Tibial nerve (tissue), 4 donors: ENCODE data around the gene CACNA1B.

Experiments used
- EP300 ChIP-seq, 2 donors: sonication (generic); formaldehyde crosslinking; IDR thresholded peaks; one replicate each; pipeline ENCODE4 v1.6.1; 2017; ENCODE audit warnings: antibody characterized with exemption in 2 of 2, mild to moderate bottlenecking in 1 of 2
- POLR2A ChIP-seq, 2 donors: fragments of 450-650 bp; IDR thresholded peaks; one replicate each; pipeline ENCODE4 v1.6.1; 2017; ENCODE audit warnings: antibody characterized with exemption in 2 of 2, mild to moderate bottlenecking in 2 of 2, moderate library complexity in 2 of 2
- TF ChIP-seq, protein P1 (sequence below), 5 experiments: fragments of 200-600 bp in 3 of 5; fragments of 450-650 bp in 2 of 5; sonication (generic) in 3 of 5; IDR thresholded peaks; one replicate each; pipeline ENCODE4 v1.5.1; 2016 to 2019; ENCODE audit warnings: antibody characterized with exemption in 5 of 5, mild to moderate bottlenecking in 3 of 5, moderate library complexity in 2 of 5

DNA sequence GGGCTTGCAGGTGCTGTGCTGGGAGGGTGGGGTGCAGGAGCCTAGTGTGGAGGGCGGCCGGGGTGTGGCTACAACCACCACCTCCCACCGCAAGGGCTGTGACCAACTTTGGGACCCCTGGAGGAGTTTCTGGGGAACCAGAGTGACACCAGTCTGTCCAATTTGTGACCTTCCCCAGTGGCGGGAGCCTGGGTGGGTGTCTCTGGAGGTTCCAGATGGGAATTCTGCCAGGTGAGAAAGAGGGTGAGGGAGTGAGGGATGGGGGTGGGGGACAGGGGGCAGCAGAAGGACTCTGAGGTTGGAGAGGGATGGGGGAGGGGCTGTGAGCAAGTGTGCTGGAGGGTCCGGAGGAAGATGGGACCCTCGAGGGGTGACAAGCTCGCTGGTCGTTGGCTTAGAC, 4.2 kb upstream of the CACNA1B start:
- TF ChIP-seq, protein P1, sequence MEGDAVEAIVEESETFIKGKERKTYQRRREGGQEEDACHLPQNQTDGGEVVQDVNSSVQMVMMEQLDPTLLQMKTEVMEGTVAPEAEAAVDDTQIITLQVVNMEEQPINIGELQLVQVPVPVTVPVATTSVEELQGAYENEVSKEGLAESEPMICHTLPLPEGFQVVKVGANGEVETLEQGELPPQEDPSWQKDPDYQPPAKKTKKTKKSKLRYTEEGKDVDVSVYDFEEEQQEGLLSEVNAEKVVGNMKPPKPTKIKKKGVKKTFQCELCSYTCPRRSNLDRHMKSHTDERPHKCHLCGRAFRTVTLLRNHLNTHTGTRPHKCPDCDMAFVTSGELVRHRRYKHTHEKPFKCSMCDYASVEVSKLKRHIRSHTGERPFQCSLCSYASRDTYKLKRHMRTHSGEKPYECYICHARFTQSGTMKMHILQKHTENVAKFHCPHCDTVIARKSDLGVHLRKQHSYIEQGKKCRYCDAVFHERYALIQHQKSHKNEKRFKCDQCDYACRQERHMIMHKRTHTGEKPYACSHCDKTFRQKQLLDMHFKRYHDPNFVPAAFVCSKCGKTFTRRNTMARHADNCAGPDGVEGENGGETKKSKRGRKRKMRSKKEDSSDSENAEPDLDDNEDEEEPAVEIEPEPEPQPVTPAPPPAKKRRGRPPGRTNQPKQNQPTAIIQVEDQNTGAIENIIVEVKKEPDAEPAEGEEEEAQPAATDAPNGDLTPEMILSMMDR (IDR thresholded peaks at IDR 0.05) = no peak
- no peak for TF ChIP-seq POLR2A (IDR thresholded peaks at IDR 0.05)
- TF ChIP-seq EP300 (IDR thresholded peaks at IDR 0.05) = no peak
